Neutrophil (primary cell): Measurements from ENCODE around the gene STIM1.

Experiments
- H3K27ac ChIP-seq: fragments of 200-600 bp; sonication (generic); 2 replicates; pipeline ENCODE4 v1.5.1; 2016; ENCODE audit warnings: mild to moderate bottlenecking, moderate library complexity
- H3K27me3 ChIP-seq: fragments of 200-600 bp; sonication (generic); 2 replicates; pipeline ENCODE4 v1.6.0; 2016; ENCODE audit warnings: mild to moderate bottlenecking
- H3K36me3 ChIP-seq: fragments of 200-600 bp; sonication (generic); 2 replicates; pipeline ENCODE4 v1.5.1; 2017
- H3K4me1 ChIP-seq, 2 experiments: fragments of 200-600 bp in 1 of 2; sonication (generic) in 1 of 2; 1 replicate in 1 of 2; 2 replicates in 1 of 2; pipeline versions ENCODE4 v1.5.1 to v1.6.1; 2013 to 2016; ENCODE audit warnings: low read depth in 1 of 2, low read length in 1 of 2, mild to moderate bottlenecking in 1 of 2, moderate library complexity in 1 of 2; ENCODE audit not compliant: control insufficient read depth in 1 of 2, insufficient read depth in 1 of 2
- H3K4me3 ChIP-seq, 2 experiments: fragments of 200-600 bp in 1 of 2; sonication (generic) in 1 of 2; 1 replicate in 1 of 2; 2 replicates in 1 of 2; pipeline ENCODE4 v1.5.1; 2013 to 2016; ENCODE audit warnings: low read depth in 1 of 2, low read length in 1 of 2, mild to moderate bottlenecking in 1 of 2, moderate library complexity in 1 of 2
- H3K9me3 ChIP-seq: fragments of 200-600 bp; sonication (generic); 2 replicates; pipeline ENCODE4 v1.5.1; 2016
- CTCF ChIP-seq: fragments of 200-600 bp; sonication (generic); IDR thresholded peaks from 2 replicates; pipeline ENCODE4 v1.5.1; 2016; ENCODE audit warnings: antibody characterized with exemption

STIM1 gene

GRCh38 chr11:3854977-3855807 is at the start of gene STIM1:
TSS of gene STIM1 (plus strand) at chr11:3855664. CDS start at chr11:3856271, 607 bp downstream.
- peaks cover 55 to 59% of the 10 kb centered on the region in 2 experiments for H3K4me1 ChIP-seq

GRCh38 chr11:3807909-3808860 is 47.3 kb upstream of the STIM1 start, which contains the start of gene PGAP2:
TSS of gene PGAP2 (plus strand) at chr11:3808560. CDS start at chr11:3811260, 2,700 bp downstream.
- peak within 1 kb of the TSS; percentile 87 to 95 for H3K4me3 ChIP-seq
- H3K36me3 ChIP-seq: peaks cover 12% of the 10 kb centered on the region
- peaks cover 16% of the 10 kb centered on the region in 2 experiments for H3K4me1 ChIP-seq
- TF ChIP-seq CTCF: peak; percentile 86
- no peaks in the 10 kb centered on the region for H3K27me3 ChIP-seq
- no peaks in the 10 kb centered on the region for H3K9me3 ChIP-seq
- peak within 1 kb of the TSS; percentile 84 for H3K27ac ChIP-seq

More at GRCh38 chr11:3854977-3855807, at the start of gene STIM1:
- no peaks in the 10 kb centered on the region for H3K36me3 ChIP-seq
- peak within 1 kb of the TSS; percentile 77 to 93 for H3K4me3 ChIP-seq
- no peaks in the 10 kb centered on the region for H3K9me3 ChIP-seq
- TF ChIP-seq CTCF: peak; percentile 99
- H3K27ac ChIP-seq: peak within 1 kb of the TSS; percentile 98
- no peaks in the 10 kb centered on the region for H3K27me3 ChIP-seq

GRCh38 chr11:3808861-3809623 is 46.4 kb upstream of the STIM1 start:
- Histone ChIP-seq H3K9me3 (no peaks in the 10 kb centered on the region), H3K4me1 (peaks cover 16% of the 10 kb centered on the region in 2 experiments), H3K4me3 (peak overlapping the region; percentile 87 to 95), H3K27me3 (no peaks in the 10 kb centered on the region), H3K36me3 (peaks cover 18% of the 10 kb centered on the region), H3K27ac (peak overlapping the region; percentile 84)
- TF ChIP-seq CTCF: peak; percentile 79

- Histone ChIP-seq H3K4me3 (no peak overlapping the region), H3K9me3 (no peaks in the 10 kb centered on the region), H3K27ac (peak overlapping the region; percentile 84), H3K27me3 (no peaks in the 10 kb centered on the region), H3K36me3 (peaks cover 18% of the 10 kb centered on the region), H3K4me1 (peaks cover 16% of the 10 kb centered on the region in 2 experiments)
- TF ChIP-seq CTCF: no peak
These were observed 45.9 kb upstream of the STIM1 start for GRCh38 chr11:3809624-3809928.

- H3K4me3 ChIP-seq: no peak overlapping the region
- H3K27ac ChIP-seq: no peak overlapping the region
- peaks cover 16% of the 10 kb centered on the region in 2 experiments for H3K4me1 ChIP-seq
- no peak for TF ChIP-seq CTCF
- peaks cover 19% of the 10 kb centered on the region for H3K36me3 ChIP-seq
- H3K9me3 ChIP-seq: no peaks in the 10 kb centered on the region
- H3K27me3 ChIP-seq: no peaks in the 10 kb centered on the region
These were observed 45.0 kb upstream of the STIM1 start for GRCh38 chr11:3810446-3810845.
